Hepatocyte (in vitro differentiated cells): ENCODE data around the gene HBD.

Experiments
- CTCF ChIP-seq: fragments of 200-600 bp; sonication (generic); IDR thresholded peaks from 2 replicates; pipeline ENCODE4 v1.5.1; 2016; ENCODE audit warnings: antibody characterized with exemption, mild to moderate bottlenecking; ENCODE audit not compliant: poor library complexity
- EZH2phosphoT487 ChIP-seq: fragments of 200-600 bp; sonication (generic); IDR thresholded peaks from one replicate; pipeline ENCODE4 v1.6.1; 2018; ENCODE audit warnings: antibody characterized with exemption, mild to moderate bottlenecking, low read depth, moderate library complexity; ENCODE audit not compliant: unreplicated experiment, severe bottlenecking

DNA sequence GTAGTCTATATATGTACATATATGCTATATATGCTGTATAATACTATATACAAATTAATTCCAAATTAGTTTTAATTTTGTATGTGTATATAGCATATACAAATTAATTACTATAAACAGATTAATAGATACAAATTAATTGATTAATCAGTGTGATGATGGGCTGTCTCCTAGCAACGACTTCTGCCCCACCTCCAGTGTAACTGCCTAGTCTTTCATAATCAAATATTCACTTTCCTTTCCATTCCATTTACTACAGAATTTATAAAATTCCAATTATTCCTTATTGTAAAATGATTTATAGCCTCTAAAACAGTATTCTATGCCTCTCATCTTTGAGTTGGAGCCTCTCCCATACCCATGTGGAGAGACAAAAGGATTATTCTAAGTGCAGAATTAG is 976 bp downstream of the HBD start:
- TF ChIP-seq CTCF = no peak
- no peak for TF ChIP-seq EZH2phosphoT487
